ENCODE data around the gene MCF2.

Gene MCF2

GRCh38 chrX:139640259-139640658 lies 67.7 kb downstream of the MCF2 start:
- DNase-seq (ENCODE audit: low read depth): no peak
- no peak overlapping the region for H3K4me3 ChIP-seq (ENCODE audit: low read depth, low read length)
- no peak for TF ChIP-seq CTCF (IDR thresholded peaks at IDR 0.05; ENCODE audit: low read depth, low read length, missing control alignments)

DNA sequence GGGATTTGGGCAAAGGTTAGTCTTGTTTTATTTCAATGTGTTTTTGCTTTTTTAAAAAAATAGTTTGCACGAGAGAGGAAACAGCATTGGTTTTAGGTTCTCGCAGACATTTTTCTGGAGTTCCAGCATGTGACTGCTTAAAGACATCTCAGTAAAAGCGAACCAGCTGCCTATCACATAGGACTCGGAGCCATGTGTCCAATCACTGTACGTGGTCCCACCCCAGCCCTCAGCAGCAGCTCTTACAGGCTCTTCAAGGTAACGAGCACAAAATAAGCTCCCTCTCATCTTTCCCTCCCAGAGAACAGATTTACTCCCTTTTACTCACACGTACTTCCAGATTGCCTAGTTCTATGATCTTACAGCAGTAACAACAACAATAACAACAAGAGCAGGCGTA lies 68.7 kb downstream of the MCF2 start:
- no peak overlapping the region for H3K4me3 ChIP-seq (ENCODE audit: low read depth, low read length)
- TF ChIP-seq CTCF (IDR thresholded peaks at IDR 0.05; ENCODE audit: low read depth, low read length, missing control alignments): no peak
- DNase-seq (ENCODE audit: low read depth): no peak

DNA sequence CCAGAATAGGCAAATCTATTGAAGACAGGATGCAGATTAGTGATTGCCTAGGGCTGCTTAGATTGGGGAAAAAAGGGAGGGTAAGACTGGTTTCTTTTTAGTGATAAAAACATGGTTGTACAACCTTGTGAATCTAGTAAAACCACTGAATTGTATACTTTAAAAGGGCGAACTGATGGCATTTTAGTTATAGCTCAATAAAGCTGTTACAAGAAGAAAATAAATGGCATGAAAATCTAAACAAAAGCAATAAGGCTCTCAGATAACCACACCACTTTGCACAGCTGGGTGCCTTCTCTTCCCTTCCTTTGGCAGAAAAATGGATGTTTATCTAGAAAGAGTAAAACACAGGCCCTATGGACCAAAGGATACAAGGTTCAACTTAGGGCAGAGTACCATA lies 107.9 kb downstream of the MCF2 start:
- DNase-seq (ENCODE audit: low read depth): no peak
- no peak overlapping the region for H3K4me3 ChIP-seq (ENCODE audit: low read depth, low read length)
- no peak for TF ChIP-seq CTCF (IDR thresholded peaks at IDR 0.05; ENCODE audit: low read depth, low read length, missing control alignments)

- no peak for DNase-seq (ENCODE audit: low read depth)
- no peak overlapping the region for H3K4me3 ChIP-seq (ENCODE audit: low read depth, low read length)
Measured at GRCh38 chrX:139596068-139596467, 111.9 kb downstream of the MCF2 start.

GRCh38 chrX:139585613-139586012 lies 122.4 kb downstream of the MCF2 start:
- no peak overlapping the region for H3K4me3 ChIP-seq (ENCODE audit: low read depth, low read length)
- DNase-seq (ENCODE audit: low read depth): no peak
- no peak for TF ChIP-seq CTCF (IDR thresholded peaks at IDR 0.05; ENCODE audit: low read depth, low read length, missing control alignments)

More at GRCh38 chrX:139596068-139596467, 111.9 kb downstream of the MCF2 start:
- no peak for TF ChIP-seq CTCF (IDR thresholded peaks at IDR 0.05; ENCODE audit: low read depth, low read length, missing control alignments)

DNA sequence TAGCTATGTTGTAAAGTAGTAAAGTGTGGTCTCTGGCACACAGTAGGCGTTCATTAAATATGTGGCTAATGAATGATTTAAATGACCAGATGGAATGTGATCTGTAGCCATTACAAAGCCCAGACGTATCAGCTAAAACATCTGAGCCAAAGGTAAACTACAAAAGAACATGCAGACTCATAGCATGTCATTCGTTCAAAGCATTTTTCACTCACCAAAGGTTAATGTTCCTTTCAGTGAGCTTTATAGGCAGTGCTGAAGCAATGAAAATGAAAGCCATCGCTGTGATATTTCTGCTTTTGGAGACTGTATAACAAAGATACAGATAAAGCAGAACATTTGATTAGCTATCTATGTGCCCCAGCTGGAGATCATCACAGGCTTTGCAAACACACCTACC lies 126.9 kb downstream of the MCF2 start:
- H3K4me3 ChIP-seq (ENCODE audit: low read depth, low read length): no peak overlapping the region
- no peak for DNase-seq (ENCODE audit: low read depth)
- TF ChIP-seq CTCF (IDR thresholded peaks at IDR 0.05; ENCODE audit: low read depth, low read length, missing control alignments): no peak

DNA sequence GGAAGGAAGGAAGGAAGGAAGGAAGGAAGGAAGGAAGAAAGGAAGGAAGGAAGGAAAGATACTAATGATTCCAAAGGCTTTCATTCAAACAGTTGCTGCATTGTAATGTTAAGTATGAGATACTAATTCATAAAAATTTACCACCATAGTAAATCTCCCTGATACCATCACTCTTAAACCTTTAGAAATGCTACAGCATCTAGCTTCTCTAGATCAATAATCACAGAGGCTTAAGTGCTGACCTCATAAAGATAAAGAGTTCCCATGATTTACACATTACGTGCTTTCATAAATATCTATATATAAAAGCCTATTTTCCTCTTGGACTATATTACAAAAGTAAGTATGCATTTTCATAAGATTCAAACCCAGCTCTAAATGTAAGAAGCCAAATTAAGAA lies 141.0 kb downstream of the MCF2 start:
- DNase-seq (ENCODE audit: low read depth): no peak
- H3K4me3 ChIP-seq (ENCODE audit: low read depth, low read length): no peak overlapping the region
- no peak for TF ChIP-seq CTCF (IDR thresholded peaks at IDR 0.05; ENCODE audit: low read depth, low read length, missing control alignments)

Measured in GM12864 (cell line).